IMR-90 (cell line): ENCODE measurements around the gene MEF2B.

Experiments
- CEBPB ChIP-seq: IDR thresholded peaks from 2 replicates; pipeline ENCODE4 v1.6.1; 2012; ENCODE audit warnings: low read depth, low read length, improper control_type of control experiment
- RAD21 ChIP-seq: IDR thresholded peaks from 2 replicates; pipeline ENCODE4 v1.6.1; 2012; ENCODE audit warnings: low read length, improper control_type of control experiment
- TF ChIP-seq, protein P1 (sequence below): fragments of 150-350 bp; IDR thresholded peaks from 2 replicates; pipeline ENCODE4 v1.6.1; 2017; ENCODE audit warnings: mild to moderate bottlenecking, antibody characterized with exemption, low read length, low read depth
- TF ChIP-seq, protein P2 (sequence below): conservative IDR thresholded peaks from 2 replicates; pipeline ENCODE4 v1.5.1; 2012; ENCODE audit warnings: mild to moderate bottlenecking, low read depth, low read length, improper control_type of control experiment

DNA sequence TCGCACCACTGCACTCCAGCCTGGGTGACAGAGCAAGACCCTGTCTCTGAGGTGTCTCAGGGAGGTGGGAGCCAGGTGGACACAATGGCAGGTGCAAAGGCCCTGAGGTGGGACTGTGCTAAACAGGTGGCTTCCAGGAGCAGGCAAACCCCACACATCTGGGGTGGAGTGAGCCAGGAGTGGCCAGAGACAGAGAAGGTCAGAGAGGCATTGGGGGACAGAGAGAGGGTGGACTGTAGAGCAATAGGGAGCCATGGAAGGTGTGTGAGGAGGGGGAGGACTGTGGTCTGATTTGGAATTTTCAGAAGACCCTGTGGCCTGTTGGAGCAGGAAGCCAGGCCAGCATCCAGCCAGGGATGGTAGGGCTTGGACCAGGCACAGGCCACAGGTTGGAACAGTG is 4.7 kb downstream of the MEF2B start:
- TF ChIP-seq CEBPB (no peak), RAD21 (no peak)
- TF ChIP-seq, protein P1, sequence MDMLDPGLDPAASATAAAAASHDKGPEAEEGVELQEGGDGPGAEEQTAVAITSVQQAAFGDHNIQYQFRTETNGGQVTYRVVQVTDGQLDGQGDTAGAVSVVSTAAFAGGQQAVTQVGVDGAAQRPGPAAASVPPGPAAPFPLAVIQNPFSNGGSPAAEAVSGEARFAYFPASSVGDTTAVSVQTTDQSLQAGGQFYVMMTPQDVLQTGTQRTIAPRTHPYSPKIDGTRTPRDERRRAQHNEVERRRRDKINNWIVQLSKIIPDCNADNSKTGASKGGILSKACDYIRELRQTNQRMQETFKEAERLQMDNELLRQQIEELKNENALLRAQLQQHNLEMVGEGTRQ, result no peak
- TF ChIP-seq, protein P2, sequence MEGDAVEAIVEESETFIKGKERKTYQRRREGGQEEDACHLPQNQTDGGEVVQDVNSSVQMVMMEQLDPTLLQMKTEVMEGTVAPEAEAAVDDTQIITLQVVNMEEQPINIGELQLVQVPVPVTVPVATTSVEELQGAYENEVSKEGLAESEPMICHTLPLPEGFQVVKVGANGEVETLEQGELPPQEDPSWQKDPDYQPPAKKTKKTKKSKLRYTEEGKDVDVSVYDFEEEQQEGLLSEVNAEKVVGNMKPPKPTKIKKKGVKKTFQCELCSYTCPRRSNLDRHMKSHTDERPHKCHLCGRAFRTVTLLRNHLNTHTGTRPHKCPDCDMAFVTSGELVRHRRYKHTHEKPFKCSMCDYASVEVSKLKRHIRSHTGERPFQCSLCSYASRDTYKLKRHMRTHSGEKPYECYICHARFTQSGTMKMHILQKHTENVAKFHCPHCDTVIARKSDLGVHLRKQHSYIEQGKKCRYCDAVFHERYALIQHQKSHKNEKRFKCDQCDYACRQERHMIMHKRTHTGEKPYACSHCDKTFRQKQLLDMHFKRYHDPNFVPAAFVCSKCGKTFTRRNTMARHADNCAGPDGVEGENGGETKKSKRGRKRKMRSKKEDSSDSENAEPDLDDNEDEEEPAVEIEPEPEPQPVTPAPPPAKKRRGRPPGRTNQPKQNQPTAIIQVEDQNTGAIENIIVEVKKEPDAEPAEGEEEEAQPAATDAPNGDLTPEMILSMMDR, result no peak
